ENCODE results near the gene PPA2.
"Not testable (repeated sequence)": the region's sequence is repeated elsewhere in the genome, so short reads cannot be mapped to it uniquely, and the experiment has no call there.

Gene PPA2

DNA sequence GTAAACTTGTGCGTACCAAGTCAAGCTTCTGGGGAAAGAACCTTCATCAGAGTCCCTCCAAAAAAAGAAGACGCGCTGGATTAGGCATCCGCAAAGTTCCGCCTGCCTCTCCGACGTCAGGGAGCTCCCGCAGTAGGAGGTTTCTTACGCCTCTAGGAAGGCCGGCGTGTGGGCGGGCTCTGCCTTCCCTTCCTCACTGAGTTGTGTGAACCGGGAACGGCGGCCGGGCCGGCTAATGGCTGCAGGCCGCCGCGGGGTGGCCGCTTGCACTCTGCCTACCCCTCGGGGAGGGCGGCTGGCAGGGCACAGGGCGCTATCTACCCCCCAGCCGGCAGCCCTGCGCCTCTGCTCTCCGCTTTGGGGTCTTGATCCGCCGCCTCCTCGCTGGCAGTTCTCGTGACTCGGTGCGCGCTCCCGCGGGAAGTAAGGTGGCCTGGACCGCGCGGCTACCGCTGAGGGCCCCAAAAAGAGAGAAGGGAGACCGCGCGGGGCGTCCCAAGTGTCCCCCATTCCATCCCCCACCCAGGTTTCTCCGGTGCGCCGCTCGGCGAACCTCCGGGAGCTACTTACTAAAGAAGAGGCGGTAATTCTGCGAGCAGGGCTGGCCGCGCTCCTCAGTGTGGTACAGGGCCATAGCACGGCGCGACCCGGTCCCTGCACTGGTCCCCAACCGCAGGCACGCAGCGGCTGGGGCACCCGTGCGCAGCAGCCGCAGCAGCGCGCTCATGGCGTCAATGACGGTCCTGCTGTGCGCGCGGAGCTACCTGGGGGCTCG lies at the start of gene PPA2:
Gene PPA2, minus strand, starts transcription at position 739 of the 775 bp plus-strand sequence. Its CDS starts 12 bp downstream, at position 727.
- DNase-seq (ENCODE audit: low read depth), result peak; percentile 91

DNA sequence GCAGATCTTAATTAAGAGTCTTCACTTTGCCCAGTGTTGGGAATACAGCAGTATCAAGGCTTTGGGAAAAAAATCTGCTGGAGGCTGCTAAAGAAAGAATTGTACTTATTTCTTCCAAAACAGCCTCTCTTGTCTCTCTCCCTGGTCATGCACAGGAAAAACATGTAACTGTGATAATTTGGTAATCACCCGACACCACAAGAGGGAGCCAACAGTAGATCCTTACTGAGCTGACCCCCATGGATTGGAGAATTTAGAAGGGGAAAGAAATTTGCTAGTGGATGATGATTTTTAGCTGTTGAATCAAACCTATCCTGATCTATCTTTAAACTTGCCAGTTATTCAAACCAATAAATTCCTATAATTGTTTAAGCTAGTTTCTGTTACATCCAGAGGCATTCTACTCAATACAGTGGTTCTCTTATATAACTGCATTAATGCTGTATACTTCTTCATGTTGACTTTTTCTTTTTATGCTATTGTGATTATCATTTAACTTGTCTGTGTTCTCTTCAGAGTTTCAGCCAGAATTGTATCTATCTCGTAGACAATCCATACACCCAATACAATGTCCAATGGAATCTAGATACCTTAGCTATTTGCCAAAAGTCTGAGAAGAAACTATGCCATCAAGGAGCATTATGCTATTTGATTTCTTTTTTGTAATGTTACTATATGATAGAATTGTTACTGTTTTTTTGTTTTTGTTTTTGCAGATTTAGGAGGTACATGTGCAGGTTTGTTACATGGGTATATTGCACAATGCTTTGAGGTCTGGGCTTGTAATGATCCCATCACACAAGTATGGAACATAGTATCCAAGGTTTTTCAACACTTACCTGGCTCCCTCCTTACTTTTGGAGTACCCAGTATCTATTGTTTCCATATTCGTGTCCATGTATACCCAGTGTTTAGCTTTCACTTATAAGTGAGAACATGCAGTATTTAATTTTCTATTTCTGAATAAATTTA lies 47.2 kb upstream of the PPA2 start:
- DNase-seq (ENCODE audit: low read depth), result peak; percentile 46

DNA sequence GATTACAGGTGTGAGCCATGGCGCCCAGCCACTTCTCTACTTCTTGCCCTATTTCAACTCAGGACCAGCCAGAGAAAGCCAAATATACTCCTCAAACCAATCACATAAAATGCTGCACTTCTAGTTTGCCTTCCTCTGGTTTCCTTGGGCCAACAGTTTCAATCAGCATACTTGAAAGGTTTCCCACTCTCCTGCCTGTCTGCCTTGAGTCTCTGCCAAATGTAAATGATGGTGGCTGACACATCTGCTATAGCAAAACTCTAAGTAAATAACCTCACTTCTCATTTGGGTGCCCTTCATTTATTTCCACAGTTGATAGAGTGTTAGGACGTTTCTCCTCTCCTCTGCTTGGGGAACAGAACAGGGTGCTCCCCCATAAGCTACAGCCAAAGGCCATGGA lies 36.4 kb upstream of the PPA2 start:
- DNase-seq (ENCODE audit: low read depth), result no peak

DNA sequence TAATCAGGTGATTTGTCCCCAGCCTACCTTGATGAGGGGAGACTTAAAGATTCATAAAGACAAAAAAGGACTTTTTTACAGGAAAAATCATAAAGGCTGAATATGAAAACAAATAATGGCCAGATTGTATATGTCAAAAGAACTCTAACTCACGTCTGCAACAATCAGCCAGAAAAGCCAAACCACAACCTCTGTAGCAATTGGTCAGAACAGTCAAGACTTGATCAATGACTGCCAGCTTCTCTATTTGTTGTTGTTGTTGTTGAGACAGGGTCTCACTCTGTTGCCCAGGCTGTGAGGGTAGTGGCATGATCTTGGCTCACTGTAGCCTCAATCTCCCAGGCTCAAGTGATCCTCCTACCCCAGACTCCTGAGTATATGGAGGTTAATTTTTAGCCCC lies 35.9 kb upstream of the PPA2 start:
- no peak for DNase-seq (ENCODE audit: low read depth)

DNA sequence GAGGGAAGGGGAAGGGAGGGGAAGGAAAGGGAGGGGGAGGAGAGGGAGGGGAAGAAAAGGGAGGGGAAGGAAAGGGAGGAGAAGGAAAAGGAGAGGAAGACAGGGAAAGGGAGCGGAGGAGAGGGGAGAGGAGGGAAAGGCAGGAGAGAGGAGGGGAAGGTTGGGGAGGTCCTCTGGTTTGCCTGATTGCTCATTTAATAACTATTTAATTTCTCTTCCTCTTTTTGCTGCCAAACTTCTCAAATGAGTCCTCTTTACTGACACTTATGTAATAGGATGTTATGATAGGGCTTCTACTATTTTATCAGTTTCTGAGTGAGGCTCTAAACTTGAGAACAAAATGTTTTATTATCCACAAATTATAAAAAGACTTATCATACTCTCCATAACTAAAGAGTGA lies 35.4 kb upstream of the PPA2 start:
- no peak for DNase-seq (ENCODE audit: low read depth)

DNA sequence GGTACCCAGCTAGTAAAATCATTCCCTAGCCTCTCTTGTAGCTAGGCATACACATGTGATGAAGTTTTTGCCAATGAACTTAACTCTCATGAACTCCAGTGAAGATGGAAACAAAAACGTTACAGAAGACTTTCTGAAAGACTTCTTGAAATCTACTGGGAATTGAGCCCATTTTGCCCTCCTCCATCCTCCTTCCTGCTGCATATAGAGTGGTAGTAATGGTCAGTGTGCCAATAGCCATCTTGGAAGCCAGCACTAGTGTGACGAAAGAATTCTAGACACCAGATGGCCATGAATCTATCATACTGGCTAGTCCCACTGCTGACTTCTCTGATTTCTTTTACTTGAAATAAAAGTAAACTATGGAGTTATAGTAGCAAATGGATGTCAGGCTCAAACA lies 30.9 kb upstream of the PPA2 start:
- DNase-seq (ENCODE audit: low read depth), result no peak

DNA sequence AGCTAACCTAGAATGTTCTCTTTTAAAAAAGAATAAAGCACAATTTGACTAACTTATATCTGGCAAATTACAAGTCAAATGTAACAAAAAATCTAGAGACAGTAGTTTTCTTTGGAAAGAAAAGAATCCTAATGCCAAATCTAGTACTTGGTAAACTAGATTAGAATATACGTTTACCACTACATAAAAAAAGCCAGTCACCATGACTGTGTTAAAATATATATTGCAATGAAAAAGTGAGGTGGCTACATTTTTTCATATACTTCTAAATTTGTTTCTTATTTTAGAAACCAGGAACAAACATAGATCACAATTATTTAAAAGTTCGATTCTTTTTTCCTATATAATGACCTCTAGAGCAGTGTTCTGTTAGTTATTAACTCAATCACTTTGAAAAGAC lies 29.6 kb upstream of the PPA2 start:
- no peak for DNase-seq (ENCODE audit: low read depth)

DNA sequence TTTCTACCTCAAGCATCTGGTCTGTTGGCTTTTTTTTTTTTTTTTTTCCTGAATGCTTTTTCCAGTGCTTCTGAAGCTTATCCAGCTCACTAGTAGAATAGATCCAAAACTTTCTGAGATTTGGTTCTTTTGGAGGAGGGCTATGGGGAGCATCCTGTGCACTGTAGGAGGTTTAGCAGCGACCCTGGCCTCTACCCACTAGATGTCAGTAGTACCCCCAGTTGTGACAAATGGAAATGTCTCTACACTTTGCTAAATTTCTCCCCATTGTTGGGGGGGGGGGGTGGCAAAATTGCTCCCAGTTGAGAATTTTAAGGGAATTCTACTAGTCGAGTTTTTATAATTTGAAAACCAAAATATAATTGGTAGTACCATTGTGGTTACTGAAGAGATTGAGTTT lies 23.0 kb upstream of the PPA2 start:
- DNase-seq (ENCODE audit: low read depth), result no peak

DNA sequence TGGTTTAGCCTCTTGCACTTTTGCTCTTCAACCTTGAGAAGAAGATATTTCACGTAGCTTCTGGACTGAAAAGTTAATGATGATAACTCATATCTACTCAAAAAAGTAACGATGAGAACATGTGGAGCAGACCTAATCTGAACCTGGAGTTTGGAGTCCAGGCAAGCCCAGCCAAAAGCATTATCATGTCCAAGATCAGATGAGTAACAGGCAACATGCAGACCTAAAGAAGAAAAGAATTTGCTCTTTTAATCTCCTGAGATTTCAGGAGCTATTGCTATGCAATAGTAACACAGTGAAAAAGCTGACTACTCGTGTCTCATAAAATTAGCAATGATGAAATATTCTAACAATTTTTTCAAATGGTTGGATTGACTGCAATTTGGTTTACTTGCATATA lies 21.8 kb upstream of the PPA2 start:
- no peak for DNase-seq (ENCODE audit: low read depth)

DNA sequence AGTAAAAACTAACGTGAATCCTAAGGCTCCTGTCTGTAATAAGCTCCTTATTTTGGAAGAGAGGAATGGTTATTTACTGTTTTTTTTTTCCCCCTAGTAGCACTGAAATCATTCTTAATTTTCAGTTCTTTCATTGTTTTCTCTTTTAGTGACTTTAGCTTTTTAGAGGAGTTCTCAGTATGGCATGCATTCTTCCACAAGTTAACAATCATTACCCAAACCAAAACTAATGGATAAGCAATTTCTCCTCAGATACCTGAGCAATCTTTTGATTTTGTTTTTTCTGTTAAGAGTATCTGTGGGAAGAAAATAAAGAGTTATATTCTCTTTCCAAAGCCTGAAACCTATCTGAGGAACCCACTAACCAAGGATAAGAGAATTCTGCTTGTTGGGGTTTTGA lies 16.7 kb upstream of the PPA2 start:
- DNase-seq (ENCODE audit: low read depth), result no peak

DNA sequence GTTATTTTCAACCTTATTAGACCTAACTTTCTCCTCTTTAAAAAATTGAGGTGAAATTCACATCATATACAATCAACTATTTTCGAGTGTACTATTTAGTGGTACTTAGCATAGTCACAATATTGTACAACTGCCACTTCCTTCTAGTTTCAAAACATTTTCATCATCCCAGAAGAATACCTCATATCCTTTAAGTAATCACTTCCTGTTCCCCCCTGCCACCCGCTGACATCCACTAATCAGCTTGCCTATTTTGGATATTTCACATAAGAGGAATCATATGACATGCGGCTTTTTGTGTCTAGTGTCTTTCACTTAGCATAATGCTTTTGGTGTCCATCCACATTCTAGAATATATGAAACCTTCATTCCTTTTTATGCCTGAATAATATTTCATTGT lies 10.0 kb upstream of the PPA2 start:
- no peak for DNase-seq (ENCODE audit: low read depth)

DNA sequence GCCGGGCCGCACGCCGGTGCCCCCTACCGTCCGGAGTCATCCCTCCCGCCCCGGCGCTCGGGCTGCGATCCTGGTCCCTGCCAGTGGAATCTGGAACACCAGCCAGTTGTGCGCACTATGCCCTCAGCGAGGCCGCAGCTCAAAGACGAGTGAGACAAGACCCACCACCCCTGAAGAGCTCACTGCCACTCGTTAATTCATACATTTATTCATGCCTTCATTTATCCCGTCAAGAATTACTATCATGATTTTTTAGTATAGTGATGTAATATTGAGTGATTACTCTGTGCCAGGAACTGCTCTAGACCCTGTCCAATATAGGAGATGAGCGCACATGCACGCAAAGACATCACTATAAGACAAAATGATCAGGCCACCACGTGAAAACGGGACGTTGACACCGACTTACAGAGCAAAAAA lies 247 bp upstream of the PPA2 start:
- no peak for DNase-seq (ENCODE audit: low read depth)

DNA sequence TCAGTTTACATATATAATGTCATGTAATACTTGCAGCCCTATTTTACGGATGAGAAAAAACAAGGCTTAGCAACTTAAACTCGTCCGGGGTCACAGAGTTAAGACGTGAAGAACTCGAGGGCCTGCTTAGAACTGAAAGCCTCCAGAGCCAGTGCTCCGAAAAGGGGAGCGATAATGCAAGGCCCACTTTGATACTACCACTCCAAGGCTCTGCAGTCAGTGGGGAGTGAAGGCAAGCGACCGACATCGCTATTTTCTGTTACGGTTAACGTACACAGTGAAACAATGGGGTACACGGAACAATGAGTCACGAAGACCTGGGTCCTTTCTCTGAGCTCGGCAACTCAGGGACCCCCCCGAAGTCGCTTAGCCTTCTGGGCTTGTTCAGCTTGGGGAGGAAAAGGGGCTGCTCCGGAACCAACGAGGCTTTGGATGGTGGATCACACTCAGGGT lies 965 bp downstream of the PPA2 start:
- DNase-seq (ENCODE audit: low read depth), result no peak

DNA sequence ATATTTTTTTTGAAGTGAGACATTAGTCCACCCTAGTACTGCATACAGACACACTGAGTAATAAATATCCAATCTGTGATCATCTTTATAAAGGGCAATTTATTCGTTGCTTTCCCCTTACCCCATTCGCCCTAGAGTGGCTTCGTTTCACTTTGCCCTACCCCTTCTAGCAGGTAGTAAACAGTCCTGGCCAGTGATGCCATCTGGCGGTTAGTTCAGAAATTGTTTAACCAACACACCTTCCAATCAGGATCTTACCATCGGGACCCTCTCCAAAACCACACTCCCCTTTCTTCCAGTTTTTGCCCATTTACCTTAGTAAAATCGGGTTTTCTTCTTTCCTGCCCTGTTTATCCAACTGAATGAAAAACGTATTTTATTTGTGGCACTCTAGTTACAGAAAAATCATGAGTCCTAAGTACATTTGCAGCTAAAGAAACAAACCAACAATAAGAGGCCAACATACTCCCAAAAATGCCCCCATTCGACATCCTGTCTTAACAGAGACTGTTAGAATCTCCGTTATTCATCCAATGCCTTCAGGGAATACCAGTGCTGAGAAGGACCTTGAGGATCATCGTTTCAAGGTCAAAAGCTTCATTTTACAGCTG lies 2.2 kb downstream of the PPA2 start:
- DNase-seq (ENCODE audit: low read depth), result peak; percentile 78

DNA sequence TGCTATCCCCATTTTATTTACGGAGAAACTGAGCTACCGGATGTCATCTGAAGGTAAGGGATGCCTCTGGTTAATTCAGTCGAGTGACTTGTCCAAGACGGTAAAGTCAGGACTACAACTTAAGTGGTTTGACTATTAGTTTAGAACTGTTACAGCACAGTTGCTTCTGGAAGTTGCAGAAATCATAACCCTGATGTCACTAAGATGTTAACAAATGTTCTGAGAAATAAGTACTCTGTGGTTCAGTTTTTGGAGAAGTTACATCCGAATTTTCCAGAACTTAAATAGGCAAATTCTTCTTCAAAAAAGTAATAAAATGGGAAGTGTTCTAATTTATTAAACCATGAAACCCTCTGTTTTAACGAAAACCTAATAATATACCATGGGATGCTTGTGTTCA lies 3.1 kb downstream of the PPA2 start:
- no peak for DNase-seq (ENCODE audit: low read depth)

DNA sequence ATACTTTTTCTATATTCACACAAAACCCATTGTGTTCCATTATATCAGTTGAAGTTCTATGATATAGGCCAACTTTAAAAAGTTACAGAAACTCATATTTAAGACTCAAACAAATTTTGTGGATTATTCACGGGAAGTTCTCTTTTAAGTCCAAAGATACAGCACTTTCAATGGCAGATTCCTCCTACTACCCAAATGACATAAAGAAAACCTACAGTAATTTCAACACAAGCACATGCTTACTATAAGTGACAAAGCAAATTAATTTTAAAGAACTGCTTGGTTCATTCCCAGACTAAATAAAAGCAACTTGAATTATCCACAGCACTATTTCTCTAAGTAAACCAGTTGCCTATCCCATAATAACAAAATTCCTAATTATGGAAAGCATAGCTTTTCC lies 4.1 kb downstream of the PPA2 start:
- no peak for DNase-seq (ENCODE audit: low read depth)

DNA sequence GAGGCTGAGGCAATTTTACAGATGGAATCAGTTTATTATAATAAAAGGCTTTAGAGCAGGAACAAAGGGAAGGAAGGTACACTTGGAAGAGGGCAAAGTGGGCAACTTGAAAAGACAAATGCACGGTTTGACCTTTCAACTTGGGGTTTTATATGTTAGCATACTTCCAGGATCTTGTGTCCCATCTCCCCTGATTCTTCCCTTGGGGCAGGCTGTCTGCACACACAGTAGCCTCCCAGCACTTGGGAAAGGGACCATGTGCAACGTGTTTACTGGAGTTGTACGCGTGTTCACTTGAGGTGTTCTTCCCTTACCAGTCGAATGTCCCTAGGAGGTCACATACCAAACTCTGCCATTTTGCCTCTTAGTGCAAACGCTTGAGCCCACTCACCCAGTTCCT lies 7.3 kb downstream of the PPA2 start:
- no peak for DNase-seq (ENCODE audit: low read depth)

DNA sequence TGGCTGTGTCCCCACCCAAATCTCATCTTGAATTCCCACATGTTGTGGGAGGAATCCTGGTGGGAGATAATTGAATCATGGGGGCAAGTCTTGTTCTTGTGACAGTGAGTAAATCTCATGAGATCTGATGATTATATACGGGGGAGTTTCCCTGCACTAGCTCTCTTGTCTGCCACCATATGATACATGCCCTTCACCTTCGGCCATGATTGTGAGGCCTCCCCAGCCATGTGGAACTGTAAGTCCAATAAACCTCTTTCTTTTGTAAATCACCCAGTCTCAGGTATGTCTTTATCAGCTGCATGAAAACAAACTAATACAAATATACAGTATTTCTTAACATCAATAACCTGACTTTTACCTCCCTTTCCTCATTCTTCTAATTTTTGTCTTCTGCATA lies 9.3 kb downstream of the PPA2 start:
- DNase-seq (ENCODE audit: low read depth), result not testable (repeated sequence)

DNA sequence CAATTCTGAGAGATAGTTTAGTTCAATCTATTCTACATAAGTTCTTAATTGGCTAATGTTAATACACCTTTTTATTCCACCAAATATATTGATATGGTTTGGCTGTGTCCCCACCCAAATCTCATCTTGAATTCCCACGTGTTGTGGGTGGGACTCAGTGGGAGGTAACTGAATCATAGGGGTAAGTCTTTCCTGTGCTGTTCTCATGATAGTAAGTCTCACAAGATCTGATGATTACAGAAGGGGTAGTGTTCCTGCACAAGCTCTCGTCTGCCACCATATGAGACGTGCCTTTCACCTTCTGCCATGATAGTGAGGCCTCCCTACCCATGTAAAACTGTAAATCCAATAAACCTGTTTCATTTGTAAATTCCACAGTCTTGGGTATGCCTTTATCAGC lies 11.3 kb downstream of the PPA2 start:
- no peak for DNase-seq (ENCODE audit: low read depth)

DNA sequence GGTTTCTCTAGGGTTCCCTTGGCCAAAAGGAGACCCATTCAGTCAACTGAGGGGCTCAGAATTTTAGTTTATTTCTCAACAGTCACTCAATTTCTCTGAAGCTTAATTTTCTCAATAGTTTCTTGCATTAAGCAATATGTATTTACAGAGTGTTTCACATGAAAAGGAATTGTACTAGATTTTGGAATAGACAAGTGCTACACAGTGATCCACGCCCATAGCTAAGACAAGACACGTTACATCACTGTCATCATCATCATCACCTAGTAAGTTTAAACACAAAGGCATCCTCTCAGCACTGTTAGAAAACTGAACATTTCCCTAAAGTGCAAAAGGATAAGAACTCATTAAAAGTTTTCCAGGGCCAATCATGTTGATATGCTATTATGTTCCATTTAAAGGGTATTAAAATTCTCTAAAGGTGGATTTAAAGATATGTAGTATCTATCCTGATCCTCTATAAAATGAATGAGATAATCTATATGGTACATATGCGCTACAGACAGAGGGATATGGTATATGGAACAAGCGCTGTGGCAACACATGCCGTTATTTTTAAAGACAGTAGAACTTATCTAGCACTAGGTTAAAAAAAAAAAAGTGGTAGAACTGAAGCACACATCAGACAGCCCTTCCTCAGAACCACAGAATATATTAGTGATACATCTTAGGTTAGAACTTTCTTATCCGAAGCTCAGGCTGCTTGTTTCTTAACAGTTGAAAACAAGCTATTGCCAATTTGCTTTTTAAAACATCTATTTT lies 12.1 kb downstream of the PPA2 start:
- no peak for DNase-seq (ENCODE audit: low read depth)

DNA sequence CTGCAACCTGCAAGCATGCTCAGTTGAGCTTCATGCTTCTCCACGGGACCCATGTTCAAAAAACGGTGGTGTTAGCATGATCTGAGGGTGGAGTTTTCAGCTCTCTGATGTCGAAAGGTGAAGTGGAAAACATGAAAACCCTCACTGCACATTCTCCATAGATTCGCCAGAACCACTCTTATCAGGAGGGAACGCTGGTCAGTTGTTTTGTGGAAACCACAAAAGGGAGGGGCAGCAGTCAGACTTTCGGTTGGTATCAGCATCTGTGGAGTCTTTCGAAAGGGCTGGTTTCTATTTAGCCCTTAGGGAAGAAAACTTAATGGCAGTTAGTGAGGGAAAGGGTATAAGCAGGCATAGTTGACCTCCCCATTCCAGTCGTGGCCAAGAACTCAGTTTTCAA lies 12.6 kb downstream of the PPA2 start:
- DNase-seq (ENCODE audit: low read depth), result no peak

DNA sequence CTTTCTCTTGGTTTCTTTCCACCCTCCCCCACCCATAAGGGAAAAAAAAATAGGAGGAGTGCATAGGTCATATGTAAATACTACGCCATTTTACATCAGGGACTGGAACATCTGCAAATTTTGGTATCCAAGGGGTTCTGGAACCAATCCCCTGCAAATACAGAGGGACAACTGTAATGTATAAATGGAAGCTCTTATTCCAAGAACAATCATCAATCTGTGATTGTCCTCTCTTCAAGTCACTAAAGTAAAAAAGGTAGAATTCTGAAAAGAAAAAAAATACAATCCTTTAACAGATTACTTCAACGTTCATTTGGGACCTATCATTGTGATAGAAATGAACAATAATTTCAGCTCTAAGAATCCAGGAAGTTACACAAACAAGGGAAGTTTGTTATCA lies 13.6 kb downstream of the PPA2 start:
- DNase-seq (ENCODE audit: low read depth), result no peak
